ENCODE data around the gene RGS6.

RGS6 gene

GRCh38 chr14:72247896-72248465, 315.8 kb downstream of the RGS6 start:
- TF ChIP-seq, protein P1, sequence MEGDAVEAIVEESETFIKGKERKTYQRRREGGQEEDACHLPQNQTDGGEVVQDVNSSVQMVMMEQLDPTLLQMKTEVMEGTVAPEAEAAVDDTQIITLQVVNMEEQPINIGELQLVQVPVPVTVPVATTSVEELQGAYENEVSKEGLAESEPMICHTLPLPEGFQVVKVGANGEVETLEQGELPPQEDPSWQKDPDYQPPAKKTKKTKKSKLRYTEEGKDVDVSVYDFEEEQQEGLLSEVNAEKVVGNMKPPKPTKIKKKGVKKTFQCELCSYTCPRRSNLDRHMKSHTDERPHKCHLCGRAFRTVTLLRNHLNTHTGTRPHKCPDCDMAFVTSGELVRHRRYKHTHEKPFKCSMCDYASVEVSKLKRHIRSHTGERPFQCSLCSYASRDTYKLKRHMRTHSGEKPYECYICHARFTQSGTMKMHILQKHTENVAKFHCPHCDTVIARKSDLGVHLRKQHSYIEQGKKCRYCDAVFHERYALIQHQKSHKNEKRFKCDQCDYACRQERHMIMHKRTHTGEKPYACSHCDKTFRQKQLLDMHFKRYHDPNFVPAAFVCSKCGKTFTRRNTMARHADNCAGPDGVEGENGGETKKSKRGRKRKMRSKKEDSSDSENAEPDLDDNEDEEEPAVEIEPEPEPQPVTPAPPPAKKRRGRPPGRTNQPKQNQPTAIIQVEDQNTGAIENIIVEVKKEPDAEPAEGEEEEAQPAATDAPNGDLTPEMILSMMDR (IDR thresholded peaks at IDR 0.05) = no peak

GRCh38 chr14:72253503-72253902, 321.3 kb downstream of the RGS6 start:
- TF ChIP-seq, protein P1 (IDR thresholded peaks at IDR 0.05) = no peak

DNA sequence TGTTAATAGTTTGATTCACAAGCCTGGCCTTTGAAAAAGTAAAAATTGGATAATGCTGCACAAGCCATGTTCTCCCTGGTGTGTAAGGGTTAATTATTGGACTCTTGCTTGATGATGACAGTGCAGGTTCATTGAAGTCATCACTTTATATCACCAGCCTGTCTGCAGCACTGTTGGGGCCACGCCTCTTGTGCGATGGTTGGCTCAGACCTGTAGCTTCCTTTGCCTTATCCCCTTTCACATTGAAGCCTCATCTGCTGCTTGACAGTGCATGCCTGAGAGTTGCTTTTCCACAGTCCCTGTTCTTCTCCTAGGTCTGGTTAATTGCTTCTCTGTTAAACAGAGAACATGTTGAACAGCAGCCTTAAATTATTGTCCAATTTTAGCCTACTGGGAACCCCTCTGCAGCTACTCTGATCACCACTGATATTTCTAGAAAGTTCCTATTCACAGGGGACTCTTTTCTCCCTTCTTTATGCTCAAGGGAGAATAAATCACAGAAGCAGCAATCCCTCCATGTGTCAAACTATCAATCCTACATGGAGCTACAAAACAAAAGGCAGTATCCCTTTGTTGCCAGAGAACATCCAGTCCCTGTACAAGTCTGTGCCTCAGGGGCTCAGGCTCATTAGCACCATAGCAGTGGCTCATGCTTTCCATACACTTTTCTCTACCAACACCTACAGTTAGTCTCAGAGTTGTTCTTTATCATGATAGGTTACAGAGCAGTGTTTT, 322.1 kb downstream of the RGS6 start:
- TF ChIP-seq, protein P1 (IDR thresholded peaks at IDR 0.05) = no peak

DNA sequence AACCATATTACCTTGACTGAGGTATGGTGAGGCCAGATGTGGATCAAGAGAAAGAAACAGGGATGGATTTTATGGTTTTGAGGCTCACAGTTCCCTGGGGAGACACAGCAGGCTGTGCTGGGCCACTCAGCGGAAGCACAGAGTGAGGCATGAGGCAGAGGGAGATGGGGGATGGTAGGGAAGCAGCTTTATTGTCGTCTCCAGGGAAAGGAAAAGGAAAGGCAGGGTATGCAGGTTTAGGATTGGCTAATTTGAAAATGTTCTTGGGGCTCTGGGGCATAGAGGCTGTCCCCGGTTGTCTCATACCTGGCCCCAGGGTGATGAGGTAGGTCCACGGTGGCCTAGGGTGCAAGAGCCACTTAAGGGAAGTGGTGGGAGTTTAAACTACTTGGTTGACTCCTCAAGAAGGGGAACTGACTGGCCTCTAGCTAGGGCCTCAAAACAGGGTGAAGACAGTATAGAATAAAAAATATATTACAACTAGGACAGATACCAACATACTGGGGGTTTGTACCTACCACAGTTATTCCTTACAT, 322.8 kb downstream of the RGS6 start:
- TF ChIP-seq, protein P1 (IDR thresholded peaks at IDR 0.05) = no peak

- TF ChIP-seq, protein P1 (IDR thresholded peaks at IDR 0.05) = no peak
These were observed 323.8 kb downstream of the RGS6 start for GRCh38 chr14:72256055-72256454.

DNA sequence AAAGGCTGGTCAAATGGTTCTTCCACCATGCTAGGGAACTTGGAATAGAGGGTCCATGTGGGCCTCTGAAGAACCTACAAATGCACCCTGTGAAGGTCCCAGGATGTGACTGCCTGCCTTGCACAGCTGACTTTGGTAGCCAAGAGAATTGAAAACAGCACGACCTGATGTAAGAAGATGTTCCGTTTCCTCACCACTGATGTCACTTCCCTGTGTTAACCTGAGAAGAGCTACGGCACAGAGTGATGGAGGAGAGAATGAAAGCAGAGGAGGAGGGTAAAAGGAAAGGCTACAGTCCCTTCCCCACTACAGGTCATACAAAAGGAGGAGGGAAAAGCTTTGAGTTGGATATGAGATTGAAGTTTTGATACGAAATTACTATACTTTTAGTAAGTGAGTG, 328.8 kb downstream of the RGS6 start:
- TF ChIP-seq, protein P1 (IDR thresholded peaks at IDR 0.05) = no peak

DNA sequence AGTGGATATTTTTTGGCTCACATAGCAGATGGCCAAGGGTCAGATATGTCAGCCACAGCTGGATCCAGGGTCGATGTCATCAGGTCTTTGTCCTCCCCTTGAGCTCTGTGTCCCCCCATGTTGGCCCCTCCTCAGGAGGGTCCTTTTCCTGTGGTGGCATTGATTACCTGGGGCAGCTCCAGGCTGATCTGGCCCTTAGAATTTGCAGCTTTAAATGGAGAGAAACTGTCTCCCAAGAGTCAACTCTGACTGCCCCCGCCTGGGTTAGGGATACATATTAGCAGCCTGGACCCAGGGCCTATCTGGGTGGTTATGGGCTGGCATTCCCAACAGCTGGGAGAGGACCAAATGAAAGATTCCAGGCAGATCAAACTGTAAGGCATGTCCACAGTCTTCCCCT, 330.5 kb downstream of the RGS6 start:
- TF ChIP-seq, protein P1 (IDR thresholded peaks at IDR 0.05) = no peak

Data from LNCAP (cell line).